CD4-positive, alpha-beta T cell (primary cell): ENCODE data around the gene DNAH17. TPM values are rescaled to one million over a fixed set of nuclear protein-coding genes. Genes with fewer than 3 reads are reported as not detected.

Experiments used
- ATAC-seq: fragments of 200-7000 bp; cut with Tn5 transposase; one replicate; pipeline ENCODE4 v1.10.0; 2022; ENCODE audit warnings: mild to moderate bottlenecking; ENCODE audit not compliant: poor library complexity
- CTCF ChIA-PET: fragments of 350-600 bp; sonication (Branson Sonifier 250); formaldehyde crosslinking; loops from one replicate; lab custom pipeline; 2021; ENCODE audit warnings: antibody characterized with exemption, inconsistent platforms; lab: Charles Lee
- POLR2A ChIA-PET: fragments of 350-600 bp; sonication (Branson Sonifier 250); formaldehyde crosslinking; loops from one replicate; lab custom pipeline; 2021; ENCODE audit warnings: antibody characterized with exemption, inconsistent platforms; lab: Charles Lee
- DNase-seq, 14 experiments: peaks; one replicate each; pipeline ENCODE4 v3.0.0-alpha.2; 2013 to 2020; ENCODE audit warnings: mixed read lengths in 2 of 14
- H3K27ac ChIP-seq, 2 donors: one replicate each; pipeline versions ENCODE4 v1.5.1 to v1.7.0; 2013; ENCODE audit warnings: low read length in 2 of 2, low read depth in 1 of 2, mild to moderate bottlenecking in 1 of 2
- H3K27me3 ChIP-seq, 2 experiments: 1 replicate in 1 of 2; 2 replicates in 1 of 2; pipeline versions ENCODE4 v1.6.1 to v1.7.0; 2013; ENCODE audit warnings: low read length in 2 of 2, control low read depth in 1 of 2, mild to moderate bottlenecking in 1 of 2, moderate library complexity in 1 of 2; ENCODE audit not compliant: insufficient read depth in 2 of 2, control insufficient read depth in 1 of 2
- H3K36me3 ChIP-seq: one replicate; pipeline ENCODE4 v1.6.1; 2013; ENCODE audit warnings: low read length, control low read depth; ENCODE audit not compliant: insufficient read depth
- H3K4me1 ChIP-seq: one replicate; pipeline ENCODE4 v1.6.1; 2013; ENCODE audit warnings: low read length, control low read depth; ENCODE audit not compliant: insufficient read depth
- H3K4me3 ChIP-seq: one replicate; pipeline ENCODE4 v1.5.1; 2013; ENCODE audit warnings: mild to moderate bottlenecking, low read length, moderate library complexity
- H3K9me3 ChIP-seq, 2 experiments: 1 replicate in 1 of 2; 2 replicates in 1 of 2; pipeline versions ENCODE4 v1.6.1 to v1.7.0; 2013; ENCODE audit warnings: low read length in 2 of 2, mild to moderate bottlenecking in 2 of 2, control low read depth in 1 of 2, moderate library complexity in 1 of 2; ENCODE audit not compliant: control insufficient read depth in 1 of 2, insufficient read depth in 1 of 2
- H3K27ac Mint-ChIP-seq: one replicate; pipeline ENCODE4 v1.8.0; 2020; ENCODE audit warnings: mixed read lengths
- H3K27me3 Mint-ChIP-seq: one replicate; pipeline ENCODE4 v1.8.0; 2021; ENCODE audit warnings: mixed read lengths
- H3K36me3 Mint-ChIP-seq: one replicate; pipeline ENCODE4 v1.8.0; 2021; ENCODE audit warnings: low read depth, mixed read lengths
- H3K4me1 Mint-ChIP-seq: one replicate; pipeline ENCODE4 v1.8.0; 2021; ENCODE audit warnings: low read depth, mixed read lengths
- H3K4me3 Mint-ChIP-seq: one replicate; pipeline ENCODE4 v1.8.0; 2020; ENCODE audit warnings: mild to moderate bottlenecking, mixed read lengths
- H3K9me3 Mint-ChIP-seq: one replicate; pipeline ENCODE4 v1.8.0; 2020; ENCODE audit warnings: mixed read lengths
- CTCF ChIP-seq: fragments of 200-600 bp; IDR thresholded peaks from one replicate; pipeline ENCODE4 v1.8.0; 2022; ENCODE audit warnings: antibody characterized with exemption, mild to moderate bottlenecking
- intact Hi-C, 2 experiments: fragments of 100-400 bp; cut with DNase I in 1 of 2; cut with micrococcal nuclease in 1 of 2; formaldehyde crosslinking; loops; one replicate each; pipeline versions ENCODE4 v1.15.1 to v1.9.0; 2023 to 2025; cut with DNase I, micrococcal nuclease
- total RNA-seq, 174 experiments: library from RNA in 2 of 174; stranded (reverse) in 2 of 174; gene quantifications; one replicate each; pipeline ENCODE4 v1.2.3 and lab custom pipeline; 2021 to 2026

DNAH17 gene
- total RNA-seq, 2 experiments from 2014 or later: 0.14 TPM; not detected in 1

- POLR2A ChIA-PET: no interaction called here
- H3K27me3 Mint-ChIP-seq: no peaks in the 10 kb centered on the region
- H3K27ac ChIP-seq: no peak overlapping the region
- peaks cover 99% of the 10 kb centered on the region for H3K36me3 Mint-ChIP-seq
- H3K27ac Mint-ChIP-seq: no peak overlapping the region
- TF ChIP-seq CTCF: no peak
- no peaks in the 10 kb centered on the region for H3K27me3 ChIP-seq
- CTCF ChIA-PET: interaction anchor here (1.1 kb wide), 1 partner anchor 22 kb away, joined by 3 read pairs; no protein-coding TSS in a partner anchor
- DNase-seq (no peak), ATAC-seq (no peak)
- H3K9me3 Mint-ChIP-seq: no peaks in the 10 kb centered on the region
- no peak overlapping the region for H3K4me3 Mint-ChIP-seq
- H3K4me1 Mint-ChIP-seq: peaks cover 8% of the 10 kb centered on the region
- intact Hi-C loops: no loop called here
- H3K4me1 ChIP-seq: no peaks in the 10 kb centered on the region
- no peak overlapping the region for H3K4me3 ChIP-seq
- H3K9me3 ChIP-seq: no peaks in the 10 kb centered on the region
- H3K36me3 ChIP-seq: peaks cover 98% of the 10 kb centered on the region
Measured at GRCh38 chr17:78399693-78400144, 177.5 kb downstream of the DNAH17 start.

GRCh38 chr17:78399028-78399692, 178.0 kb downstream of the DNAH17 start:
- Histone ChIP-seq H3K4me1 (no peaks in the 10 kb centered on the region), H3K27me3 (no peaks in the 10 kb centered on the region), H3K36me3 (peaks cover 96% of the 10 kb centered on the region), H3K4me3 (no peak overlapping the region), H3K27ac (no peak overlapping the region), H3K9me3 (no peaks in the 10 kb centered on the region)
- ChIA-PET CTCF (interaction anchor here (1.1 kb wide), 1 partner anchor 23 kb away, joined by 3 read pairs; no protein-coding TSS in a partner anchor), POLR2A (no interaction called here)
- intact Hi-C loops: no loop called here
- no peak overlapping the region for H3K27ac Mint-ChIP-seq
- no peak for TF ChIP-seq CTCF
- no peaks in the 10 kb centered on the region for H3K9me3 Mint-ChIP-seq
- no peak overlapping the region for H3K4me3 Mint-ChIP-seq
- no peaks in the 10 kb centered on the region for H3K27me3 Mint-ChIP-seq
- peaks cover 97% of the 10 kb centered on the region for H3K36me3 Mint-ChIP-seq
- ATAC-seq (no peak), DNase-seq (no peak)
- H3K4me1 Mint-ChIP-seq: peaks cover 8% of the 10 kb centered on the region

GRCh38 chr17:78398390-78398789, 178.8 kb downstream of the DNAH17 start:
- intact Hi-C loops: no loop called here
- Histone ChIP-seq H3K9me3 (no peaks in the 10 kb centered on the region), H3K4me3 (no peak overlapping the region), H3K27ac (no peak overlapping the region), H3K27me3 (no peaks in the 10 kb centered on the region), H3K4me1 (no peaks in the 10 kb centered on the region), H3K36me3 (peaks cover 94% of the 10 kb centered on the region)
- H3K4me1 Mint-ChIP-seq: peaks cover 11% of the 10 kb centered on the region
- H3K27me3 Mint-ChIP-seq: no peaks in the 10 kb centered on the region
- no peak overlapping the region for H3K27ac Mint-ChIP-seq
- ATAC-seq (no peak), DNase-seq (no peak)
- peaks cover 95% of the 10 kb centered on the region for H3K36me3 Mint-ChIP-seq
- H3K9me3 Mint-ChIP-seq: no peaks in the 10 kb centered on the region
- POLR2A ChIA-PET: no interaction called here
- H3K4me3 Mint-ChIP-seq: no peak overlapping the region
- CTCF ChIA-PET: no interaction called here
- TF ChIP-seq CTCF: no peak
